ENCODE results near the gene COA5.

The COA5 gene, protein sequence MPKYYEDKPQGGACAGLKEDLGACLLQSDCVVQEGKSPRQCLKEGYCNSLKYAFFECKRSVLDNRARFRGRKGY

DNA sequence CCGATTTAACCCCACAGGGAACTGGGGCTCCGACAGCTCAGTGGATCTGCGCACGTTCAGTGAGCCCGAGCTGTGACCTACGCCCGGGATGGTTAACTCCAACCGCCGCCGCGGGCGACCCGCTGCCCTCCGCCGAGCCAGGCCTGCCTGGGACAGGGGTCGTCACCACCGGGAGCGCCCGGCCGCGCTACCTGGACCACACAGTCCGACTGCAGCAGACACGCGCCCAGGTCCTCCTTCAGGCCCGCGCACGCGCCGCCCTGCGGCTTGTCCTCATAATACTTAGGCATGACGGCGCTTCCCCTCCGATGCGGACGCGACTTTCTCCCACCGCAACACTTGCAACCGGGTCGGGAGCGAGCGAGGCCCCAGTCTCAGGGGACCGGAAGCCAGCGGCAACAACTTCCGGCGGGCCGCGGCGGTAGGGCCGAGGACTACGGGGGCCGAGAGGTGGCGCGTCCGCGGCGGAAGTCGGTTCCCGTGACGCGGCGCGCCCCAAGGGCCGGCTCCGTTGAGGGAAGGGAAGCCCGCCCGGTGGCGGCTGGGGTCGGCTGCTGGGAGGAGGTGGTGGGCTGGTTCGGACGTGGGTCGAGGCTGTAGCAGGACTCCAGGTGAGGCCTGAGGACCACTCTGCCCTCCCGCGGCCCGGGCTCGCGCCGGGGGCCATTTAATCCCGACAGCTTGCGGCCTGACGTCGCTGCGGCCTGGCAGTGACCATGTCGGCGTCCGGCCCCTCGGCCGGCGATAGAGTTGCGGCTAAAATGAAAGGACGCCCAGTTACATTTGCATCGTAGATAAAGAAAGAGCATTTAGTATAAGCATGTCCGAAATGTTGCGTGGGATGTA is at the start of gene COA5, which contains the start of gene UNC50:
TSS of gene COA5 (minus strand) at position 397 of the 846 bp plus-strand sequence. CDS start at position 290, 107 bp downstream.
TSS of gene UNC50 (plus strand) at position 474 of the 846 bp plus-strand sequence. CDS start 1,171 bp downstream, outside the sequence.
- peak; percentile 82 to 90 for DNase-seq

GRCh38 chr2:98656800-98657199 is 48.5 kb upstream of the COA5 start:
- no peak for DNase-seq

GRCh38 chr2:98654699-98655495 is 46.6 kb upstream of the COA5 start:
- DNase-seq, result no peak

DNA sequence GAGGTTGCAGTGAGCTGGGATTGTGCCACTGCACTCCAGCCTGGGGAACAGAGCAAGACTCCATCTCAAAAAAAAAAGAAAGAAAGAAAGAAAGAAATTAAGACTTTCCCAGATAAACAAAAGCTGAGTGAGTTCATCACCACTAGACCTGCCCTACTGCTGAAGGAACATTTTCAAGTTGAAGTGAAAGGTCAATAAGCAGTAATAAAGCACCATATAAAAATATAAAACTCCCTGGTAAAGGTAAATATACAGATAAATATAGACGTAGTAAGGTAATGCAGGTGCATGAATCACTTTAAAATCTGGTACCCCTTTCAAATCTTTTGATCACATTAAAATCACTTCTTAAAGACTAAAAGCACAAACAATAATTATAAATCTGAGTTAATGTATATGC is 42.7 kb upstream of the COA5 start:
- DNase-seq, result no peak

GRCh38 chr2:98649992-98650375 is 41.7 kb upstream of the COA5 start:
- no peak for DNase-seq

DNA sequence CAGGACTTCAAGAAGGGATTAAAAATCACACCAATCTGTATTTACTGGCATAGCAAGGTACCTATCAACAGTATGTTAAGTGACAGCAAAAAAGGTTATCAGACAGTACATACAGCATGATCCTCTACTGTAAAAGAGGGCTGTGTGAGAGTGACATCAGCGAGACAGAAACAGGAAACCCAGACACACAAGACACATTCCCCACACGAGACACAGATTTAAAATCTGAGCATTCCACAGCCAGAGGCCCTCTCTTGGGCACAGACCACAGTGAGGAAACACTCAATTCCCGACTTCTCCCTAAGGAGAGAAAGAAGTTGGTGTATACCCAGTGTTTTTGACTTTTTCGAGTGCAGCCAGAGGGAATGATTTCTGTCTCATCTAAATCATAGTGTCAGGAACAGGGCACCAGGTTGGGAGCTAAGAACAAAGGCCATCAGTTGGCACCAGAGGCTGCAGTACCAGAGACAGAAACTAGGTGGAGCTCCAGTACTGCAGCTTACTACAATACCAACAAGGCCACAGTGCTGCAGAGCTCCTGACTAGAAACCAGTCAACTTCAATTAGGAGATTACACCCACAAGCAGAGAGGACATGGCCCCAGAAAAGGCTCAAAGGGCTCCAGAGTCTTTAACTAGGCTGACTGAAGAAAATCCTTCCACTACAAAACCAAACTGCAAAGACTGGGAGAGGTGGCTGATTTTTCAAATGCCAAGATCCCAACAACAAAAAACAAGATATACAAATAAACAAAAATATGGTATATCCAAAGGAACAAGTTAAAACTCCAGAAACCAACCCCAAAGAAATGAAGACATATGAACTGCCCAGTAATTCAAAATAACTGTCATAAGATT is 41.1 kb upstream of the COA5 start:
- peak; percentile 66 to 85 for DNase-seq

DNA sequence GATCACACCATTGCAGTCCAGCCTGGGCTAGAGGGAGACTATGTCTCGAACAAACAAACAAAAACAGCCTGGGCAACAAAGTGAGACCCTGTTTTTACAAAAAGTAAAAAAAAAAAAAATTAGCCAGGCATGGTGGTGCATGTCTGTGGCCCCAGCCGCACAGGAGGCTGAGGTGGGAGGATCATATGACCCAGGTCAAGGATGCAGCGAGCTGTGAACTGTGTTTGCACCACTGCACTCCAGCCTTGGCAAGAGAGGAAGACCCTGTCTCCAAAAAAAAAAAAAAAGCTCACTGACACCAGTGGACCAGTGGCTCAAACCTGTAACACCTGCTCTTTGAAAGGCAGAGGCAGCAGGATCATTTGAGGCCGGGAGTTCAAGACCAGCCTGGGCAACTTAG is 40.1 kb upstream of the COA5 start:
- DNase-seq, result no peak

DNA sequence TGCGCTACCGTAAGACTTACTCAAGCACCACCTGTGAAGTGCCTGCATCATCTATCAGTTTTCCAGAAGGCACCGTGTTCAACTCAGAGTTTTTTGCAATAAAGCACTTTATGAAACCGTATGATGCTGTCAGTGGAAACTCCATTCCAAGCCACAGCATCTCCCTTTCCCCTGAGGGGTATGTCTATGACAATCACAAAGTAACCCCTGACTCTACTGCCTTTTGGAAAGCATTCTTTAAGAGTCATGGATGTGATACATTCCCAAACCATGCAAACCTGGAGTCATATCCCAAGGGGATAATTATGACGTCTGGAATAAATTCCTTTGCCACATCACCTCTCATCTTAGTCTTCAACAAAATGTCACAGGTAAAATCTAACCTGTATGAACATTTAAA is 39.3 kb upstream of the COA5 start:
- DNase-seq, result no peak

- DNase-seq, result no peak
Observed at GRCh38 chr2:98643496-98644100, 35.3 kb upstream of the COA5 start.

DNA sequence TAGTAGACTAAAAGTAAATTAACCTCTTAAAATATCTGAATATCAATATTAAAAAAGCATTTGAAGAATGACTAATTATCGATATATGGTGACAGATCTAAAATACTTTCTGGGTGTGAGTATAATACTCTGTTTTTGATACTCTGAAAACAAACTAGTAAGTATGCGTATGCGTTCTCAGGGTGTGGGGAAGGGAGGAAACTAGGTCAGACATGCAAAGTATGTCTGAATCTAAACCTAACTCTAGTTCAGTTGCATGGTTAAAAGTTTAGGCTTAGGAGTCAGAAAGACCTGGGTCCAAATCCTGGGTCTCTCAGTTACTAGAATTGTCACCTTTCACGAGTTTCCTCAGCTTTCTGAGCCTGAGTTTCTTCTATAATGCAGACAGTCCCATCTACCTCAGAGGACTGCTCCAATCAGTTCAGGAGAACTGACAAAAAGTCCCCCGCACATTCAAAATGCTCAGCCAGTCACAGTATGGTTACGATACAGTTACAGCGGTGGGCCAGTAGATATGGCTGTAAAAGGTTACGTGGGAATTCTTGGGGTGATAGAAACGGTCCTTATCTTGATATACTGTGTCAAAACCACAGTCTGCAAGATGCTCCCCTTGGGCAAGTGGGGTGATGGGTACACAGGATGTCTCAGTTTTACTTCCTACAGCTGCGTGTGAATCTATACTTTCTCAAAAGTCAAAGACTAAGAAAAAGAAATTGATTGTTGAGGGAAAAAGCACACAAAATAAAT is 29.3 kb upstream of the COA5 start:
- DNase-seq, result no peak

- DNase-seq, result no peak
Observed at GRCh38 chr2:98634406-98635092, 26.2 kb upstream of the COA5 start.

DNA sequence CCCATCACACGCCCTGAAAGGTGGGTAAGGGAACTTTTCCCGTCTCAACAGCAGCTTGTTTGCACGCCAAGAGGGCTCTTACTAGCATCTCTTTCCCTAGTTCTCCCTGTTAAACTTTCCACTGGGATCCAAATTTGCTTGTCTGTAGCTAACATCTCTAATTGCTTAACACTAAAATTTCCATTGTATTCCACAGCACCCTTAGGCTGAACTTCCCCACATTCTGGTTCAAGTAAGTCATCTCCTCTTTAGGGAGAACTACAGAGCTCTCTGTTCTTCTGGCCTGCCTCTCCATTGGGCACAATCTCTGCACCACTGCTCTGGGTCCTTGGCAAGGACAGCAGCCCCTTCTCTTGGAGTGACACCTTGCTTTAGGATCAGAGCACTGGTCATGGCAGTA is 24.0 kb upstream of the COA5 start:
- DNase-seq, result no peak

GRCh38 chr2:98623657-98624056 is 15.3 kb upstream of the COA5 start:
- peak in 1 of 2 experiments; percentile 35 for DNase-seq

- DNase-seq, result no peak
Observed at GRCh38 chr2:98617149-98617548, 8.8 kb upstream of the COA5 start.

GRCh38 chr2:98615481-98615880 is 7.2 kb upstream of the COA5 start:
- DNase-seq, result no peak

DNA sequence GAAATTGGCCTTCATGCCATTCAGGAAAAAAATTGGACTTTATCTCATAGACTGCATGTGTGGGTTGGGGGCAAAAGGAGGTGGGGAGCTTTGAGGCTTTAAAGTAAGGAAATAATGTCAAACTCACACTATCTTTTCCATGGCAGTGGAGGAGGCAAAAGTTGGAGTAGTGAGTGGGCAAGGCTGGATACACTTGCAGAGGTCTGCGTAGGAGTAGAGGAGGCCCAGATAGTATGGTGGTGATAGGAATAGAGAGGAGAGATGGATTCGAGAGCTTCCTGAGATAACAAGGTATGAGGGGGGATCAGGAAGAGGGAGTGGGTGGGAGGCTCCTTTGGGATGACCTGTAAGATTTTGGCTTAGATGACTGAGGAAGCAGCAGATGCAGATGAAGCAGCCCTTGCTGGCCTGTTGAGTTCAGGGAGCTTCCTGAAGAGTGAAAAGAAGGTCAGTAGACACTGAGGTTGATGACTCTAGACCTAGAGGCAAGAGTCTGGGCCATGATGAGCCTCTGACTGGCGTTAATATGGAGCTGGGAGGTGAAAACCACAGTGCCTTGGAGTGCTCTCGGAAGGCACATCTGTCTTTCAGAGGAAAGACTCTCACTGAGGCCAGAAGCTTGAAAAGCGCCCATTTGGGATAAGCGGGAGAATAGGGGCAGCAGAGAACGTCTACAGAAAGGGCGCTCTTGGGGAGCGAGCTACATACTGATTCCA is 5.9 kb upstream of the COA5 start:
- no peak for DNase-seq

- DNase-seq, result no peak
Observed at GRCh38 chr2:98608962-98609604, 771 bp upstream of the COA5 start.

DNA sequence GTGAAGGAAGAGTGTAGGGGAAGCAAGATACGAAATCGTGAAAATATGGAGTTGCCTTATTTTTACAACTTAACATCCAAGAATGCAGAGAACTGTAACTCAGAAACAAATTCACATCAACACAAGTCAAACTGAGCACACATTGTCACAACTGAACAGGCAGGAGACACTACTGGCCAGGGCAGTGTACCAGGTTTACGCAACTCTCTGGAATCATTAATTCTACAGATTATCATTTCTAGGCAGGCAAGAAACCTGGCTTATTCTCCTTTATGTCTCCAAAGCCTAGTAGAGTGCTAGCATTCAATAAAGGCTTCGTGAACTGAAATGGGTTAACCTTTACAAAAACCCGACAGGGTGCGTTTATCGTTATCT is 584 bp downstream of the COA5 start:
- DNase-seq, result no peak

DNA sequence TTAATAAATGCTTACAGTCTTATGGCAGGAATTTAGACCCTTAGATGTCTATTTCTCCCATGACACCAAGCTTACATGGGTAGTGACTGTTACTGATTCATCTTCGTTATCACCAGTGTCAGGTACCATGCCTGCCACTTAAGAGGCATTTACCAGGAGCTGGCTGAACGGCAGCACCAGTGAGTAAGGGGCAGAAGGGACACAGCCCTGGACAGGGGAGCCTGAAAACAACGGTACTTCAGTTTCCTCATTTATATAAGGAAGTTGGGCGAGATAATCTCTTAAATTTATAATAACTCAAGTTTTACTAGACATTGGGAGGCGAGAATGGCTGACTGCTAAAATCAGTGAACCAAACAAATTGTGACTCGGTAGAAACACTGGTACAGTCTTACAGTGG is 1.2 kb downstream of the COA5 start:
- DNase-seq, result no peak

DNA sequence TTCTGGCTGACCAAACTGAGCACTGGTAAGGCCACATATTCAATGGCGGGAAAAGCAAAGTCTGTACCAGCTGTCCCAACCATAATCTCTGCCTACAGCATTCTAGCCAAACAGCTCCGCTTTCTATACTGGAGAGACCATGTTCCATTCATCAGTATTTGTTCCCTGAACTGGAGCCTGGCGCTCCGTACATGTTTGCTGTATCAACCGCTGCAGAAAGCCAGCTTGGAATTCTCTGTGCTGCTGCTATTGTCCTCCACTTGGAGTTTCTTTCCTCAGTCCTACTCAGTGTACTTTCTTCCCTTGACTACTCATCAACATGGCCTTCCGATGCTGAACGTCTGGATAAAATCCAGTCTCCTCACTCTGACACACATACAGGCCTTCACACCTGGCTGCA is 1.9 kb downstream of the COA5 start:
- DNase-seq, result no peak

All from NCI-H2081 (cell line).